IMR-90 (cell line): ENCODE results near the gene ARHGAP5.

Source experiments
- CEBPB ChIP-seq: IDR thresholded peaks from 2 replicates; pipeline ENCODE4 v1.6.1; 2012; ENCODE audit warnings: low read depth, low read length, improper control_type of control experiment
- MAFK ChIP-seq: IDR thresholded peaks from 2 replicates; pipeline ENCODE4 v1.6.1; 2012; ENCODE audit warnings: low read depth, low read length, improper control_type of control experiment

DNA sequence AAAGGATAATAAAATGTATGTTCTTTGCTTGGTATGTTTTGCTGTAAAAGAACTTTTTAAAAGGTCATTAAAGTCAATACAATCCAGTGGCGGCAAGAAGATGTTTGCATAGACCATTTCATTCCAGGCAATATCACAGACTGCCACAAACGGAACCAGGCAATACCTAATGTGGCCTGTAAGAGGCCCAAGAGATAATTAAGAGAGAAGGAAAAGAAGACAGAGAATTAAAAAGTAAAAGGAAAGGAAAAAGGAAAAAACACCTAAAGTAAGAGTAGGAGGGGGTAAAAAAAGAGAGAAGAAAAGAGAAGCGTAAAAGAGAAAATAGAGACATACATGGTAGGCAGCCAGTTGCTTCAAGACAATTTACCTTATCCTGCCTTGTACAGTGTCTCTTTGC is 6.8 kb upstream of the ARHGAP5 start:
- TF ChIP-seq MAFK = no peak
- TF ChIP-seq CEBPB = no peak
